Measurements from ENCODE around the gene AFF3. TPM values are rescaled to one million over a fixed set of nuclear protein-coding genes. Genes with fewer than 3 reads are reported as not detected.
"Not testable (repeated sequence)": the region's sequence is repeated elsewhere in the genome, so short reads cannot be mapped to it uniquely, and the experiment has no call there.

AFF3 gene
- total and polyA plus RNA-seq, 2 experiments from 2014 or later = 7.3 to 7.8 TPM

- WGBS (ENCODE audit: low lambda C conversion rate, missing lambda C conversion rate) = 96% methylated on average over 1 of the region's 1 CpG
- Histone ChIP-seq H3K79me2 (no peaks in the 10 kb centered on the region), H3K27ac (no peak overlapping the region), H3K4me3 (no peak overlapping the region), H4K20me1 (ENCODE audit: insufficient read depth, poor library complexity, severe bottlenecking) (no peaks in the 10 kb centered on the region), H2AFZ (no peak overlapping the region), H3K9me2 (replicated peaks; ENCODE audit: insufficient read depth) (no peaks in the 10 kb centered on the region), H3K36me3 (replicated peaks; ENCODE audit: insufficient read depth, low read depth) (no peaks in the 10 kb centered on the region), H3K4me2 (no peak overlapping the region), H3K9me3 (ENCODE audit: low read depth) (no peaks in the 10 kb centered on the region), H3K4me1 (ENCODE audit: insufficient read depth) (no peaks in the 10 kb centered on the region), H3K27me3 (no peaks in the 10 kb centered on the region)
- no peak for TF ChIP-seq CTCF (IDR thresholded peaks at IDR 0.05; ENCODE audit: poor library complexity)
- no peak for TF ChIP-seq EZH2 (IDR thresholded peaks at IDR 0.05; ENCODE audit: borderline replicate concordance)
- DNase-seq (ENCODE audit: low spot score) = no peak
Observed at GRCh38 chr2:99737537-99737936, 404.9 kb downstream of the AFF3 start.

DNA sequence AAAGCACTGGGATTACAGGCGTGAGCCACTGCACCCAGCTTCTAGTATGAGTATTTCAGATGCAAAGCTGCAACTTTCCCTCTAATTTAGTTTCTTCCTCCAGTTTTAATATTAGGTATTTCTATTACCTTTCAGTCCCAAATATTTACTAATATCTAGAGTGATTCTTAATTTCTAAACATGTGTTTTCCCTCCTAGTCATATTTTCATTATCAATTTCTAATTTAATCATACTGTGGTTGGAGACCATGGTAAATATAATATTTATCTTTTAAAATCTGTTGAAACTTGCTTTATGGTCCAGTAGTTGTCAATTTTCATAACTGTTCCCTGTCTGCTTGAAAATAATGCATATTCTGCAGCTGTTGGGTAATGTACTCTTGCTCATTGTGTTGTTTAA lies 406.6 kb downstream of the AFF3 start:
- WGBS (ENCODE audit: low lambda C conversion rate, missing lambda C conversion rate) = 68% methylated on average over 1 of the region's 1 CpG
- Histone ChIP-seq H3K36me3 (replicated peaks; ENCODE audit: insufficient read depth, low read depth) (no peaks in the 10 kb centered on the region), H3K27me3 (no peaks in the 10 kb centered on the region), H3K9me3 (ENCODE audit: low read depth) (no peaks in the 10 kb centered on the region), H3K4me2 (no peak overlapping the region), H3K79me2 (no peaks in the 10 kb centered on the region), H3K4me3 (no peak overlapping the region), H2AFZ (no peak overlapping the region), H3K27ac (no peak overlapping the region), H4K20me1 (ENCODE audit: insufficient read depth, poor library complexity, severe bottlenecking) (no peaks in the 10 kb centered on the region), H3K4me1 (ENCODE audit: insufficient read depth) (no peaks in the 10 kb centered on the region), H3K9me2 (replicated peaks; ENCODE audit: insufficient read depth) (no peaks in the 10 kb centered on the region)
- TF ChIP-seq CTCF (IDR thresholded peaks at IDR 0.05; ENCODE audit: poor library complexity) (no peak), EZH2 (IDR thresholded peaks at IDR 0.05; ENCODE audit: borderline replicate concordance) (no peak), EZH2phosphoT487 (IDR thresholded peaks at IDR 0.05; ENCODE audit: low read depth, severe bottlenecking, unreplicated experiment) (no peak)
- no peak for DNase-seq (ENCODE audit: low spot score)

DNA sequence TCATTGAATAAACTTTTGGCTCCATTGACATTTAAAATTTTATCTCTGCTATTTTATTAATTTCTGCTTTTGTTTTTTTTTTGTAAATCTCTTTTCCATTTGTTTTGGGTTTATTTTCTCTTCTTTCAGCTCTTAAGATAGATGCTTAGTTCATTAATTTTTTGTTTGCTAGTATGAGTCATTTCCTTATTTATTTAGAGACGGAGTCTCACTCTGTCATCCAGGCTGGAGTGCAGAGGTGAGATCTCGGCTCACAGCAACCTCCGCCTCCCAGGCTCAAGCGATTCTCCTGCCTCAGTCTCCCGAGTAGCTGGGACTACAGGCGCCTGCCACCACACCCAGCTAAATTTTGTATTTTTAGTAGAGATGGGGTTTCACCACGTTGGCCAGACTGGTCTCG lies 407.1 kb downstream of the AFF3 start:
- WGBS (ENCODE audit: low lambda C conversion rate, missing lambda C conversion rate) = 66% methylated on average over 8 of the region's 8 CpGs
- not testable (repeated sequence) for H3K36me3 ChIP-seq (replicated peaks; ENCODE audit: insufficient read depth, low read depth)

GRCh38 chr2:99734236-99734635 lies 408.2 kb downstream of the AFF3 start:
- H2AFZ ChIP-seq = no peak overlapping the region
- no peaks in the 10 kb centered on the region for H3K36me3 ChIP-seq (replicated peaks; ENCODE audit: insufficient read depth, low read depth)
- H3K9me2 ChIP-seq (replicated peaks; ENCODE audit: insufficient read depth) = no peaks in the 10 kb centered on the region
- 94% methylated on average over 2 of the region's 2 CpGs for WGBS (ENCODE audit: low lambda C conversion rate, missing lambda C conversion rate)
- no peak for DNase-seq (ENCODE audit: low spot score)
- TF ChIP-seq EZH2 (IDR thresholded peaks at IDR 0.05; ENCODE audit: borderline replicate concordance) (no peak), CTCF (IDR thresholded peaks at IDR 0.05; ENCODE audit: poor library complexity) (no peak), EZH2phosphoT487 (IDR thresholded peaks at IDR 0.05; ENCODE audit: low read depth, severe bottlenecking, unreplicated experiment) (no peak)
- H4K20me1 ChIP-seq (ENCODE audit: insufficient read depth, poor library complexity, severe bottlenecking) = no peaks in the 10 kb centered on the region
- H3K9me3 ChIP-seq (ENCODE audit: low read depth) = no peaks in the 10 kb centered on the region
- no peaks in the 10 kb centered on the region for H3K27me3 ChIP-seq
- H3K4me1 ChIP-seq (ENCODE audit: insufficient read depth) = no peaks in the 10 kb centered on the region
- no peak overlapping the region for H3K27ac ChIP-seq
- no peak overlapping the region for H3K4me2 ChIP-seq
- no peak overlapping the region for H3K4me3 ChIP-seq
- no peaks in the 10 kb centered on the region for H3K79me2 ChIP-seq

More for the DNA sequence above, 407.1 kb downstream of the AFF3 start:
- H4K20me1 ChIP-seq (ENCODE audit: insufficient read depth, poor library complexity, severe bottlenecking); H3K9me2 ChIP-seq (replicated peaks; ENCODE audit: insufficient read depth); H3K4me3 ChIP-seq; H3K4me2 ChIP-seq; DNase-seq (ENCODE audit: low spot score); H3K27me3 ChIP-seq; H2AFZ ChIP-seq; H3K4me1 ChIP-seq (ENCODE audit: insufficient read depth); H3K27ac ChIP-seq; H3K79me2 ChIP-seq; H3K9me3 ChIP-seq (ENCODE audit: low read depth): not testable (repeated sequence)

All from hepatocyte (in vitro differentiated cells).